HG03025 (cell line): Measurements from ENCODE around the gene TRIM33.
"Not testable (repeated sequence)": the region's sequence is repeated elsewhere in the genome, so short reads cannot be mapped to it uniquely, and the experiment has no call there.

Experiments used
- ATAC-seq: cut with Tn5 transposase; IDR thresholded peaks from one replicate; pipeline ENCODE4 v1.9.1; 2021; ENCODE audit warnings: mild to moderate bottlenecking, moderate library complexity; ENCODE audit not compliant: unreplicated experiment, low FRiP score

Gene TRIM33

GRCh38 chr1:114512595-114513280 lies 1.7 kb upstream of the TRIM33 start:
- ATAC-seq: no peak

GRCh38 chr1:114510274-114511031 lies 550 bp downstream of the TRIM33 start:
- ATAC-seq: peak; percentile 66

- no peak for ATAC-seq
Observed at GRCh38 chr1:114509596-114510273, 1.3 kb downstream of the TRIM33 start.

DNA sequence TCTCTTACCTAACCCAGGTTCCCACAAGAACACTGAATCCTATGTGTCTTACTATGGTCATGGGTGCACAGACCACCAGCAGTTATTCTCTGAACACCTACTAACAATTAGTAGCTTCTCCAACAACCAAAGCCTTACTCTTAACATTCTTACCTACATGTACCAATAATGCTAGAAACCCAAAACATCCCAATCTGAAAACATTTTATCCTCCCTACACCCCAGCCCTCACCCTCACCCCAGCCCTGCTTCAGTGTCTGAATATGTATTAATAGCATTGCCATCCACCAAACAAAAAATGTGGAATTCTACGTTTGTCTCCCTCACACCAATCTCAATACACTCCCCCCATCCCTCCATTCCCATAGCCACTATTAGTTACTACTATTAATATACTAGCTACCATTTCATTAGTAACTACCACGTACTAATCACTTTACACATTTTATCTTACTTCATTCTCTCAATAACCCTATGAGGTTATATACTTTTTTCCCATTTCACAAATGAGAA lies 2.6 kb downstream of the TRIM33 start:
- no peak for ATAC-seq

DNA sequence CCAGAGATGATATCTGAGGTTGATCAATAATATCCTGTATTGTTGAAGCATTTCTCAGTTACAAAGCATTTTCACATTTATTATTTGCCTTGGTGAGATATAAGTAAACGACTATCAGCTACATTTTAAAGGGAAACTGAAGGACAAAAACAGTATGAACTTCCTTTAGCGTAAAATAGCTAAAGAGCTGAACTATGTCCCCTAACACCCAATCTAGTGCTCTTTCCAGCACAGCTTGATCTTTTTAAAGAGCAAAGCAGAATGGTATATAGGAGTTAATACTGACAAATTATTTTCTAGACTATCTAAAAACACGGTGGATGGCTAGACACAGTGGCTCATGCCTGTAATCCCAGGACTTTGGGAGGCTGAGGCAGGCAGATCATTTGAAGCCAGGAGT lies 3.5 kb downstream of the TRIM33 start:
- ATAC-seq: no peak

DNA sequence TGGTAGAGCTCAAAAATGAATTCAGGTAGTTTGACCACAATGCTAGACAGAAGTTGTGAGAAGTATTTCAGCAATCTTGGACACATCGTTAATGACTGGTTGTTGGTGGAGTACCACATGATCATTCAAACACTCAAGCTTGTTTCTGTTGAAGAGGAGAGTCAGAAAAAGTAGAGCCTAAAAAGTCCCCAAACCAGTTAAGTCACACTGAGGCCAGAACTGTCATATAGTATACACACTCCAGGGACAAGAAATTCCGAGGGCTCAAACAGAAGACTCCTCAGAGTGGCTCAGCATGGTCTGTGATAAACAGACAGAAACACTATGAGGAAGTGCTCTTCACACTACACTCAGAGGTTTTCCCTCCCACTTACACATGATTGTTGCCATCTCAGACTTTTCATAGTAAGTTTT lies 5.8 kb downstream of the TRIM33 start:
- ATAC-seq: no peak

- no peak for ATAC-seq
Observed at GRCh38 chr1:114503916-114504422, 7.0 kb downstream of the TRIM33 start.

GRCh38 chr1:114502080-114502479 lies 8.9 kb downstream of the TRIM33 start:
- ATAC-seq: no peak

DNA sequence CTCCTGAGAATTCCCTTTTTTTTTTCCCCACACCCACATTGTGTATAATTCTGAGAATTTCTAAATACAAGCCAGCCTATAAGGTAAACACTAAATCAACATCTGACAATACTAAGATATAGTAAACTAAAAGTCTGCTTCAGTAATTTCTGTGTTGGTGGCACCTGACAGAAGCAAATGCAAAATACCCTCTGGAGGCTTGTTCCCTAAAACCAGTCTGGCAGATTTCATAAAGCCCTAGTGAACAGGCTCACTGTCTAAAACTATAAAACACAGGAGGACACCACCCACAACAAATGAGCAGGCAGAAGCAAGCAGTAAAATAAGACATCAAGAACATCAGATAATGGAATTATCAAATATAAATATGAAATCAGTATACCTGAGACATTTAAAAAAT lies 11.5 kb downstream of the TRIM33 start:
- no peak for ATAC-seq

DNA sequence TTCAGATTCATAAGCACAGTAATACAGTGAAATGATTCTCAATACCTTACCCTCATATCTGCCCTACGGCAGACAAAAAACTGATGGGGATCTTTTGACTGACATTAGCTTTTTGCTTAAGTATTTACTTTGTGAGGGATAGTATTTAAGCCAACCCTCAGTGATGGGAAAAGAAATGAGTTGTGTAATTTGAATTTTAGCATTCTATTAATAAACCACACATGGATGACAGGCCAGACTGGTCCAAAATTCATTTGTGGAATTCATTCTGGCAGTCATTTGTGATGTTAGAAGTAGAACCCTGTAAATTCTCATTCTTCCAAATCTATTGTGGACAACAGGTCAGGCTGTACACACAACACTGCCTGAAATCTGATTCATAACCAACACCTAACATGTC lies 14.9 kb downstream of the TRIM33 start:
- ATAC-seq: no peak

DNA sequence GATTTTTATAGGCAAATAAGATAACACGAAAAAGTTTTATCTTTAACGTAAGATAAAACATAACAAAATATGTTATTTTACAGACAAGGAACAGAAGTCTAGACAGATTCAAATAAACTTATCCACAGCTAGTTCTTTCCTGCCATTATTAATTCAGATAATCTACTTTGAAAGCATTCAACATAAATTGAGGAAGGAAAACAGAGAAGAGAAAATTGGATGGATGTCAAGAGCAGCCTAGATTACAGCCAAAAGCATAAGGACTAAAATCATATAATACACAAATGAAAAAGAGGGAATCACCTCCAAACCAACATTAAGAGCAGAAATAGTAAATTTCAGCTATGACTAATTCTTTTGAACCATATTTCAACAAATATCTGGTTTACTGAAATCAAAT lies 15.5 kb downstream of the TRIM33 start:
- ATAC-seq: no peak

GRCh38 chr1:114492978-114493377 lies 18.0 kb downstream of the TRIM33 start:
- ATAC-seq: no peak

- ATAC-seq: no peak
Observed at GRCh38 chr1:114490274-114490693, 20.7 kb downstream of the TRIM33 start.

- no peak for ATAC-seq
Observed at GRCh38 chr1:114488739-114489138, 22.3 kb downstream of the TRIM33 start.

GRCh38 chr1:114485286-114485685 lies 25.7 kb downstream of the TRIM33 start:
- ATAC-seq: no peak

DNA sequence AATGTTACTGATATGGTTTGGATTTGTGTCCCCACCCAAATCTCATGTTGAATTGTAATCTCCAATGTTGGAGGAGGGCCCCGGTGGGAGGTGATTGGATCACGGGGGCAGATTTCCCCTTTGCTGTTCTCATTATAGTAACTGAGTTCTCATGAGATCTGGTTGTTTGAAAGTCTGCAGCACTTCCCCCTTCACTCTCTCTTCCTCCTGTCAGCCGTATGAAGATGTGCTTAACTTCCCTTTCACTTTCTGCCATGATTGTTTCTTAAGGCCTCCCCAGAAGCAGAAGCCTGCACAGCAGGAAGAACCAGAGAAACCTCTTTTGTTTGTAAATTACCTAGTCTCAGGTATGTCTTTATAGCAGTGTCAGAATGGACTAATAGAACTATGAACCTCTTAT lies 28.4 kb downstream of the TRIM33 start:
- ATAC-seq: no peak

DNA sequence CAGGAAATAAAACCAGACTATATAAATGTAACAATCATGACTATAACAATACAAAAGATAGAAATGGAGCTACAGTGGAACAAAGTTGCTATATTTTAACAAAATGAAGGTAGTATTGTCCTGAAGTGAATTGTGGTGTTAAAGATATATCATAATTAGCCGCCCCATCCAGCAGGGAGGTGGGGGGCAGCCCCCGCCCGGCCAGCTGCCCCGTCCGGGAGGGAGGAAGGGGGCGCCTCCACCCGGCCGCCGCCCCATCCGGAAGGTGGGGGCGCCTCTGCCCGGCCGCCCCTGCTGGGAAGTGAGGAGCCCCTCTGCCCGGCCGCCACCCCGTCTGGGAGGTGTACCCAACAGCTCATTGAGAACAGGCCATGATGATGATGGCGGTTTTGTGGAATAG lies 31.4 kb downstream of the TRIM33 start:
- ATAC-seq: not testable (repeated sequence)

DNA sequence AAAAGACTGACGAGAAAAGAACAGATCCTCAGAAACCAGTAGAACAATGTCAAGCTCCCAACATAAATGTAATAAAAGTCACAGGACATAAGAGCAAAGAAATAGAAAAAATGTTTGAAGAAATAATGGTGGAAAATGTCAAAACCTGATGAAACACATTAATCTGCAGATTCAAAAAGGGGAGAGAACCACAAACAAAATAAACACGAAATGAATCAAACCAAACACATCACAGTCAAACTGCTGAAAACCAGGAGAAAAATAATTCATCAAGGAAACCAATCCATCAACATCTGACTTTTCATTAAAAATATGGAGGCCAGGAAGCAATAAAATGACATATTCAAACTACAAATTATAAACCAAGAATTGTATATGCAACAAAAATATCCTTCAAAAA lies 31.9 kb downstream of the TRIM33 start:
- ATAC-seq: no peak

DNA sequence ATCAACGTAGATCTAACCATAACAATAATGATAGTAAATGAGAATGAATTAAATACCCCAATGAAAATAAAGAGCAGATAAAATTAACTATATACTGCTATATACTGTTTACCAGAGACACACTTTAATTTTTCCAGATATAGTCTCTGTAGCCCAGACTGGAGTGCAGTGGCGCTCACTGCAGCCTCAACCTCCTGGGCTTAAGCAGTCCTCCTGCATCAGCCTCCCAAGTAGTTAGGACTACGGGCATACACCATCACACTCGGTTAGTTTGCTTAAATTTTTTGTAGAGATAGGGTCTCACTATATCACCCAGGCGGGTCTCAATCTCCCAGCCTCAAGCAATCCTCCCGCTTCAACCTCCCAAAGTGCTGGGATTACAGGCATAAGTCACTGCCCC lies 37.2 kb downstream of the TRIM33 start:
- ATAC-seq: no peak

- no peak for ATAC-seq
Observed at GRCh38 chr1:114472408-114472807, 38.6 kb downstream of the TRIM33 start.

DNA sequence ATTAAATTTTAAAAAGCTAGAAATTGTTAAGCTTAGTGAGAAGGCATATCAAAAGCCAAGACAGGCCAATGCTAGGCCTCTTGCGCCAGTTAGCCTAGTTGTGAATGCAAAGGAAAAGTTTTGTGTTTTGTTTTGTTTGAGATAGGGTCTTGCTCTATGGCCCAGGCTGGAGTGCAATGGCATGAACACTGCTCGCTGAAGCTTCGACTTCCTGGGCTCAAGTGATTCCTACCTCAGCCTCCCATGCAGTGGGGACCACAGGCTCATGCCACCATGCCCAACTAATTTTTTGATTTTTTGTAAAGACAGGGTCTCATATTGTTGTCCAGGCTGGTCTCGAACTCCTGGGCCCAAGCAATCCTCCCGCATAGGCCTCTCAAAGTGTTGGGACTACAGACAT lies 40.3 kb downstream of the TRIM33 start:
- no peak for ATAC-seq
